ENCODE results near the gene KAZN.

- TF ChIP-seq CTCF (optimal IDR thresholded peaks at IDR 0.05 in 1 of 3, IDR thresholded peaks at IDR 0.05 in 1 of 3, conservative IDR thresholded peaks at IDR 0.05 in 1 of 3; ENCODE audit: extremely low read depth in 1 of 3, insufficient read depth in 2 of 3, low read length in 3 of 3) = no peak
- TF ChIP-seq EZH2 (IDR thresholded peaks at IDR 0.05; ENCODE audit: low read length) = no peak
Observed at GRCh38 chr1:14922942-14923726, 324.6 kb downstream of the KAZN start.
